GM23338 (cell line): ENCODE data around the gene MYH7. TPM values are rescaled to one million over a fixed set of nuclear protein-coding genes. Genes with fewer than 3 reads are reported as not detected.
A peak's percentile ranks its signal among the peaks of the same experiment; 100 is the strongest.

Experiments used
- ATAC-seq: fragments of 200-7000 bp; cut with Tn5 transposase; 3 replicates; pipeline ENCODE4 v1.9.1; 2020
- DNase-seq: peaks from one replicate; pipeline ENCODE4 v3.0.0-alpha.2; 2015; ENCODE audit warnings: low spot score
- H2AFZ ChIP-seq: fragments of 200-600 bp; sonication (generic); 2 replicates; pipeline ENCODE4 v1.8.0; 2016; ENCODE audit warnings: antibody characterized with exemption, mild to moderate bottlenecking, moderate library complexity
- H3F3A ChIP-seq: fragments of 200-600 bp; sonication (generic); replicated peaks from 2 replicates; pipeline ENCODE4 v1.8.0; 2017; ENCODE audit warnings: antibody characterized with exemption, mixed run types, low read depth
- H3K27ac ChIP-seq: fragments of 200-600 bp; sonication (generic); 2 replicates; pipeline ENCODE4 v1.6.1; 2016; ENCODE audit warnings: low read depth
- H3K27me3 ChIP-seq: fragments of 200-600 bp; sonication (generic); 2 replicates; pipeline ENCODE4 v1.8.0; 2016; ENCODE audit warnings: mild to moderate bottlenecking, mixed run types, moderate library complexity; ENCODE audit not compliant: insufficient read depth
- H3K36me3 ChIP-seq: fragments of 200-600 bp; sonication (generic); 2 replicates; pipeline ENCODE4 v1.8.0; 2016; ENCODE audit warnings: mild to moderate bottlenecking; ENCODE audit not compliant: insufficient read depth
- H3K4me1 ChIP-seq: fragments of 200-600 bp; sonication (generic); 2 replicates; pipeline ENCODE4 v1.8.0; 2016; ENCODE audit warnings: mild to moderate bottlenecking, moderate library complexity; ENCODE audit not compliant: insufficient read depth
- H3K4me2 ChIP-seq: fragments of 200-600 bp; sonication (generic); 2 replicates; pipeline ENCODE4 v1.7.1; 2017; ENCODE audit warnings: mixed run types
- H3K4me3 ChIP-seq: fragments of 200-600 bp; sonication (generic); 2 replicates; pipeline ENCODE4 v1.6.1; 2016; ENCODE audit warnings: mixed run types
- H3K79me2 ChIP-seq: fragments of 200-600 bp; sonication (generic); replicated peaks from 2 replicates; pipeline ENCODE4 v1.8.0; 2017; ENCODE audit warnings: mild to moderate bottlenecking; ENCODE audit not compliant: insufficient read depth
- H3K9me2 ChIP-seq: fragments of 200-600 bp; sonication (generic); 2 replicates; pipeline ENCODE4 v1.8.0; 2017; ENCODE audit not compliant: insufficient read depth
- H4K20me1 ChIP-seq: fragments of 200-600 bp; sonication (generic); replicated peaks from 2 replicates; pipeline ENCODE4 v1.8.0; 2017; ENCODE audit warnings: mild to moderate bottlenecking; ENCODE audit not compliant: insufficient read depth
- H3K27ac Mint-ChIP-seq: 2 replicates; pipeline ENCODE4 v1.8.0; 2020; ENCODE audit warnings: inconsistent platforms, mild to moderate bottlenecking, moderate library complexity, mixed read lengths
- H3K27me3 Mint-ChIP-seq: 3 replicates; pipeline ENCODE4 v1.8.0; 2022; ENCODE audit warnings: low read depth, mild to moderate bottlenecking, moderate library complexity, mixed read lengths, inconsistent platforms; ENCODE audit not compliant: insufficient read depth, poor library complexity
- H3K36me3 Mint-ChIP-seq: 3 replicates; pipeline ENCODE4 v1.8.0; 2021; ENCODE audit warnings: low read depth, mild to moderate bottlenecking, inconsistent platforms, moderate library complexity, mixed read lengths
- H3K4me1 Mint-ChIP-seq: 3 replicates; pipeline ENCODE4 v1.8.0; 2020; ENCODE audit warnings: mild to moderate bottlenecking, inconsistent platforms, mixed read lengths
- H3K4me3 Mint-ChIP-seq: 3 replicates; pipeline ENCODE4 v1.8.0; 2021; ENCODE audit warnings: moderate library complexity, mild to moderate bottlenecking, inconsistent platforms, mixed read lengths
- H3K9me3 Mint-ChIP-seq: 3 replicates; pipeline ENCODE4 v1.8.0; 2020; ENCODE audit warnings: moderate library complexity, mild to moderate bottlenecking, inconsistent platforms, mixed read lengths
- CREB1 ChIP-seq: fragments of 250-450 bp; sonication (Bioruptor Pico); IDR thresholded peaks from 2 replicates; pipeline ENCODE4 v1.5.0; 2020; ENCODE audit warnings: low read depth, mild to moderate bottlenecking, moderate library complexity
- CTCF ChIP-seq, 2 experiments: fragments of 200-600 bp in 1 of 2; sonication (generic) in 1 of 2; conservative IDR thresholded peaks; 2 replicates each; pipeline versions ENCODE4 v1.5.1 to v1.6.1; 2016 to 2017; ENCODE audit warnings: antibody characterized with exemption in 2 of 2, low read depth in 2 of 2, mild to moderate bottlenecking in 2 of 2, moderate library complexity in 1 of 2
- ETS1 ChIP-seq: IDR thresholded peaks from 2 replicates; pipeline ENCODE4 v1.6.1; 2016; ENCODE audit warnings: antibody characterized with exemption
- EZH2phosphoT487 ChIP-seq: fragments of 200-600 bp; sonication (generic); IDR thresholded peaks from one replicate; pipeline ENCODE4 v1.8.1; 2018; ENCODE audit warnings: antibody characterized with exemption; ENCODE audit not compliant: unreplicated experiment
- JUNB ChIP-seq: IDR thresholded peaks from one replicate; pipeline ENCODE4 v1.6.1; 2016; ENCODE audit warnings: antibody characterized with exemption; ENCODE audit not compliant: unreplicated experiment
- NANOG ChIP-seq: IDR thresholded peaks from 2 replicates; pipeline ENCODE4 v1.6.1; 2016; ENCODE audit warnings: antibody characterized with exemption, borderline replicate concordance
- POLR2AphosphoS5 ChIP-seq: IDR thresholded peaks from 2 replicates; pipeline ENCODE4 v1.6.1; 2016; ENCODE audit warnings: antibody characterized with exemption, low read depth
- REST ChIP-seq: IDR thresholded peaks from one replicate; pipeline ENCODE4 v1.6.1; 2018; ENCODE audit warnings: antibody characterized with exemption; ENCODE audit not compliant: unreplicated experiment
- ZNF331 ChIP-seq: fragments of 250-450 bp; sonication (Bioruptor Pico); IDR thresholded peaks from 2 replicates; pipeline ENCODE4 v1.5.0; 2020; ENCODE audit warnings: low read depth, mild to moderate bottlenecking, moderate library complexity
- polyA plus RNA-seq: library from polyadenylated mRNA; unstranded; fragments of >200 nt; fragmentation: Nextera tagmentation; extraction: Ambion mirVana; gene quantifications from 2 replicates; pipeline ENCODE4 v1.2.1, GENCODE V29; 2016
- total RNA-seq: library from RNA; depleted of rRNA; stranded (reverse); fragments of >200 nt; shearing (Covaris generic); gene quantifications from 2 replicates; pipeline ENCODE4 v1.2.3, GENCODE V29; 2014

MYH7 gene
- total and polyA plus RNA-seq, 2 experiments from 2014 or later = not detected

- Histone ChIP-seq H3F3A (peaks cover 9% of the 10 kb centered on the region), H2AFZ (no peak overlapping the region), H3K4me3 (no peak overlapping the region), H3K9me2 (peaks cover 4% of the 10 kb centered on the region; the same call in 1 of the 2 replicates), H3K27me3 (peaks cover 20% of the 10 kb centered on the region), H3K27ac (no peak overlapping the region), H3K36me3 (no peaks in the 10 kb centered on the region), H3K4me2 (no peak overlapping the region), H3K4me1 (peaks cover 8% of the 10 kb centered on the region), H4K20me1 (no peaks in the 10 kb centered on the region), H3K79me2 (no peaks in the 10 kb centered on the region)
- no peak overlapping the region for H3K27ac Mint-ChIP-seq
- DNase-seq (no peak), ATAC-seq (no peak)
- peaks cover 11% of the 10 kb centered on the region for H3K4me1 Mint-ChIP-seq
- no peaks in the 10 kb centered on the region; the same call in 2 of the 3 replicates for H3K36me3 Mint-ChIP-seq
- peaks cover 27% of the 10 kb centered on the region for H3K27me3 Mint-ChIP-seq
- no peak overlapping the region for H3K4me3 Mint-ChIP-seq
- TF ChIP-seq EZH2phosphoT487 = no peak
- no peak for TF ChIP-seq JUNB
- TF ChIP-seq ZNF331 (CRISPR knock-in tag) = no peak
- TF ChIP-seq REST = no peak
- no peak for TF ChIP-seq POLR2AphosphoS5
- no peak for TF ChIP-seq ETS1
- TF ChIP-seq CREB1 (CRISPR knock-in tag) = no peak
- no peak for TF ChIP-seq NANOG
- H3K9me3 Mint-ChIP-seq = no peaks in the 10 kb centered on the region
Measured at GRCh38 chr14:23370221-23370620, 65.2 kb downstream of the MYH7 start.

- Mint-ChIP-seq H3K36me3 (peaks cover 9% of the 10 kb centered on the region), H3K4me1 (peaks cover 37% of the 10 kb centered on the region), H3K9me3 (no peaks in the 10 kb centered on the region; the same call in 2 of the 3 replicates), H3K27me3 (peaks cover 38% of the 10 kb centered on the region), H3K27ac (peak overlapping the region; percentile 87), H3K4me3 (peak overlapping the region; percentile 78)
- TF ChIP-seq CTCF (conservative IDR thresholded peaks at IDR 0.05; ENCODE audit: low read depth in 2 of 2) (no peak), NANOG (peak; percentile 16; the same call in 1 of the 2 replicates)
- peaks cover 18% of the 10 kb centered on the region for H3F3A ChIP-seq
- H3K27me3 ChIP-seq = peaks cover 37% of the 10 kb centered on the region
- H3K9me2 ChIP-seq = peaks cover 4% of the 10 kb centered on the region; the same call in 1 of the 2 replicates
- DNase-seq = peak; percentile 94
- peak overlapping the region; percentile 88 for H2AFZ ChIP-seq
- no peak overlapping the region for H3K27ac ChIP-seq
- peak overlapping the region; percentile 73 for H3K4me2 ChIP-seq
- peak; percentile 68 for ATAC-seq
- peaks cover 6% of the 10 kb centered on the region; the same call in 1 of the 2 replicates for H3K79me2 ChIP-seq
- H3K36me3 ChIP-seq = no peaks in the 10 kb centered on the region
- H4K20me1 ChIP-seq = peaks cover 3% of the 10 kb centered on the region; the same call in 1 of the 2 replicates
- H3K4me3 ChIP-seq = peak overlapping the region; percentile 87
- peaks cover 30% of the 10 kb centered on the region for H3K4me1 ChIP-seq
Measured at GRCh38 chr14:23366426-23366921, 69.0 kb downstream of the MYH7 start.
